IPS DF 6.9 (cell line): ENCODE measurements around the gene SLC5A5.
A peak's percentile ranks its signal among the peaks of the same experiment; 100 is the strongest.
"Not testable (repeated sequence)": the region's sequence is repeated elsewhere in the genome, so short reads cannot be mapped to it uniquely, and the experiment has no call there.

Experiments
- DNase-seq: peaks from one replicate; pipeline ENCODE4 v3.0.0-alpha.2; 2013; ENCODE audit warnings: low read depth, low spot score
- H3K27ac ChIP-seq: one replicate; pipeline ENCODE4 v1.5.1; 2013; ENCODE audit warnings: low read length, control low read depth
- H3K27me3 ChIP-seq: 2 replicates; pipeline ENCODE4 v1.6.1; 2013; ENCODE audit warnings: mild to moderate bottlenecking, low read length; ENCODE audit not compliant: control insufficient read depth, insufficient read depth
- H3K36me3 ChIP-seq: 2 replicates; pipeline ENCODE4 v1.6.1; 2013; ENCODE audit warnings: low read length; ENCODE audit not compliant: control insufficient read depth, insufficient read depth
- H3K4me1 ChIP-seq: 2 replicates; pipeline ENCODE4 v1.6.1; 2013; ENCODE audit warnings: low read length; ENCODE audit not compliant: control insufficient read depth, insufficient read depth
- H3K4me3 ChIP-seq: 2 replicates; pipeline ENCODE4 v1.5.1; 2013; ENCODE audit warnings: mild to moderate bottlenecking, low read length
- H3K9me3 ChIP-seq: 2 replicates; pipeline ENCODE4 v1.6.1; 2013; ENCODE audit warnings: low read length, inconsistent platforms; ENCODE audit not compliant: control insufficient read depth, insufficient read depth
- WGBS: extraction: QIAGEN DNeasy Blood & Tissue Kit; methylation state at CpG from one replicate; pipeline ENCODE4 v1.1.7; 2013; ENCODE audit warnings: mixed read lengths, missing lambda C conversion rate; ENCODE audit not compliant: insufficient read length, insufficient coverage; 5-methylcytosine and 5-hydroxymethylcytosine counted together

SLC5A5 gene

DNA sequence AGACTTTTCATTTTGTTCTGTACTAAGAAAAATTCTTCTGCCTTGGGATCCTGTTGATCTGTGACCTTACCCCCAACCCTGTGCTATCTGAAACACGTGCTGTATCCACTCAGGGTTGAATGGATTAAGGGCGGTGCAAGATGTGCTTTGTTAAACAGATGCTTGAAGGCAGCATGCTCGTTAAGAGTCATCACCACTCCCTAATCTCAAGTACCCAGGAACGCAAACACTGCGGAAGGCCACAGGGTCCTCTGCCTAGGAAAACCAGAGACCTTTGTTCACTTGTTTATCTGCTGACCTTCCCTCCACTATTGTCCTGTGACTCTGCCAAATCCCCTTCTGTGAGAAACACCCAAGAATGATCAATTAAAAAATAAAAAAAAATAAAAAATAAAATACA, 47.4 kb downstream of the SLC5A5 start:
- H3K27ac ChIP-seq, H3K9me3 ChIP-seq, H3K4me3 ChIP-seq, H3K4me1 ChIP-seq, DNase-seq, H3K27me3 ChIP-seq, H3K36me3 ChIP-seq: not testable (repeated sequence)
- no CpG with 5 or more reads among the region's 5 CpGs for WGBS

DNA sequence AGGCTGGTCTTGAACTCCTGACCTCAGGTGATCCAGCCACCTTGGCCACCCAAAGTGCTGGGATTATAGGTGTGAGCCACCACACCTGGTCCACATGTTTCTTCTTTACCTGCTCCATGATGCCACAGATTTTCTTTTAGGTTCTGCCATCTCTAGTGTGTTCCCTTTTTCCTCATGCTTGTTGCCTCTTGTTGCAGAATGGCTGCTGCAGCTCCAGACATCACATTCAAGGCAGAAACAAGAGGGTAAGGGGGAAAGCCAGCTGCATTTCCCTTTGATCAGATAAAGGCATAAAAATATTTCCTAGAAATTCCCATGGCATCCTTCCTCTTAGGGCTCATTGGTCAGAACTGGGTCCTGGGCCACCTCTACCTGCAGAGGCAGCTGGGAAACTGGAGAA, 48.8 kb downstream of the SLC5A5 start:
- Histone ChIP-seq H3K9me3 (0 out of 2 replicates have a peak, but pooled peaks cover 2% of the 10 kb centered on the region), H3K27me3 (no peaks in the 10 kb centered on the region), H3K4me3 (no peak overlapping the region), H3K4me1 (no peaks in the 10 kb centered on the region), H3K27ac (no peak overlapping the region), H3K36me3 (no peaks in the 10 kb centered on the region)
- DNase-seq = no peak

DNA sequence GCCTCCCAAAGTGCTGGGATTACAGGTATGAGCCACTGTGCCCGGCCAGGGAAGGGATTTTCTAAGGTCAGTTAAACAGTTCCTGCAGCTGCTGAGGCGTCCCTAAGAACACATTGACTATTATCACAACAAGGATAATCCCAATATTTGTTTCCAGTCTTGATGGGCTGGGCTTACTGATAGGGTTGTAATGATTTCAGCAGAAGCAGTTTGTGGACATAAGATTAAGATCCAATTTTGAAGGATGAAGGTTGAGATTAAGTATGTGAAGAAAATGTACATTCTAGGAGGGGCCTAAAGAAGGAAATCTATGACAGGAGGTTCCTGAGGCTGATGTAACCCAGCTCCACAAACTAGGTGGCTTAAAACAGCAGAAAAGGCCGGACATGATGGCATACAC, 50.4 kb downstream of the SLC5A5 start:
- Histone ChIP-seq H3K36me3 (no peaks in the 10 kb centered on the region), H3K27ac (no peak overlapping the region), H3K9me3 (no peaks in the 10 kb centered on the region), H3K27me3 (no peaks in the 10 kb centered on the region), H3K4me1 (no peaks in the 10 kb centered on the region), H3K4me3 (no peak overlapping the region)
- DNase-seq = no peak
- WGBS = no CpG with 5 or more reads among the region's 3 CpGs

GRCh38 chr19:17926044-17926443, 54.3 kb downstream of the SLC5A5 start:
- Histone ChIP-seq H3K9me3 (no peaks in the 10 kb centered on the region), H3K36me3 (no peaks in the 10 kb centered on the region)
- no CpG with 5 or more reads among the region's 4 CpGs for WGBS

GRCh38 chr19:17929056-17929455, 57.3 kb downstream of the SLC5A5 start:
- no CpG with 5 or more reads among the region's 4 CpGs for WGBS
- Histone ChIP-seq H3K27me3 (no peaks in the 10 kb centered on the region), H3K4me1 (0 out of 2 replicates have a peak, but pooled peaks cover 2% of the 10 kb centered on the region), H3K27ac (no peak overlapping the region), H3K4me3 (no peak overlapping the region), H3K9me3 (no peaks in the 10 kb centered on the region), H3K36me3 (no peaks in the 10 kb centered on the region)
- no peak for DNase-seq

More at GRCh38 chr19:17926044-17926443, 54.3 kb downstream of the SLC5A5 start:
- Histone ChIP-seq H3K27me3 (no peaks in the 10 kb centered on the region), H3K4me1 (no peaks in the 10 kb centered on the region), H3K27ac (no peak overlapping the region), H3K4me3 (no peak overlapping the region)
- DNase-seq = no peak

- H3K27me3 ChIP-seq = no peaks in the 10 kb centered on the region
- H3K27ac ChIP-seq = no peak overlapping the region
- DNase-seq = peak; percentile 84
- no peak overlapping the region; the same call in 1 of the 2 replicates for H3K4me3 ChIP-seq
- no CpG with 5 or more reads among the region's 14 CpGs for WGBS
- H3K4me1 ChIP-seq = 0 out of 2 replicates have a peak, but pooled peaks cover 2% of the 10 kb centered on the region
- H3K36me3 ChIP-seq = peaks cover 3% of the 10 kb centered on the region; the same call in 1 of the 2 replicates
- H3K9me3 ChIP-seq = no peaks in the 10 kb centered on the region
These were observed 59.9 kb downstream of the SLC5A5 start for GRCh38 chr19:17931532-17932191.

- Histone ChIP-seq H3K27ac (no peak within 1 kb of the TSS), H3K4me1 (0 out of 2 replicates have a peak, but pooled peaks cover 2% of the 10 kb centered on the region), H3K9me3 (no peaks in the 10 kb centered on the region), H3K27me3 (no peaks in the 10 kb centered on the region), H3K36me3 (peaks cover 3% of the 10 kb centered on the region; the same call in 1 of the 2 replicates), H3K4me3 (peak within 1 kb of the TSS; percentile 92)
- WGBS = no CpG with 5 or more reads among the region's 64 CpGs
- peak; percentile 80 for DNase-seq
These were observed 61.0 kb downstream of the SLC5A5 start, which contains the start of gene CCDC124 for GRCh38 chr19:17932485-17933338. Gene CCDC124 (plus strand): TSS chr19:17933015. CDS start chr19:17936421, 3,406 bp downstream.

DNA sequence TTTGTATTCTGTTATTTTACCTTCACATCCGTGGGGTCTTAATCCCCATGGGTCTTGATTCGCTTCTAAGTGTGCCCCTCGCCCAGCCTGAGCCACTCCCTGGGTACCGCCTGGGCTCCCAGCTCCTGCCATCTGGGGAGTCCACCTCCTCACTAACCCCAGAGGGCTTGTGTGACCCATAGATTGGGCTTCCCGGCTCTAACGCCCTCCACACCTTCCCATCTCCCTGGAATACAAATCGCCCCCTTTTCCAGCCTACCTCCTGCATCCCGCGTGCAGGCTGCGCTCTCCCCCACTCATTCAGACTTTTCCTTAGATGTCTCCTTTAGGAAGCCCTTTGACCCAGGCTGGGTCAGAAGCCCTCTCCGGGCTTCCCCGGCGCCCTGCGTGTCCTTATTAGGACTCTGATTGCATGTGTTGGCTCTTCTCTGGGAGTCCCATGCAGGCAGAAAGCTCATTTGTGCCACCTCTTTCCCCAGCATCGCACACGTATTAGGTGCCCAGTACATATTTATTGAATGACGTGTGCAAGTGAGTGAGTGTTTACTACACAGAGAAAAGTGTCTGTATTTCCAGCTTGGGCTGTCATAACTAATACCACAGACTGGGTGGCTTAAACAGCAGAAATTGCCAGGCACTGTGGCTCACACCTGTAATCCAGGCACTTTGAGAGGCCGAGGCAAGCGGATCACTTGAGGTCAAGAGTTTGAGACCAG, 61.8 kb downstream of the SLC5A5 start:
- peak overlapping the region; percentile 92; the same call in 1 of the 2 replicates for H3K4me3 ChIP-seq
- no peaks in the 10 kb centered on the region for H3K9me3 ChIP-seq
- H3K27me3 ChIP-seq = no peaks in the 10 kb centered on the region
- DNase-seq = no peak
- peaks cover 3% of the 10 kb centered on the region; the same call in 1 of the 2 replicates for H3K36me3 ChIP-seq
- H3K27ac ChIP-seq = no peak overlapping the region
- no CpG with 5 or more reads among the region's 19 CpGs for WGBS
- 0 out of 2 replicates have a peak, but pooled peaks cover 2% of the 10 kb centered on the region for H3K4me1 ChIP-seq

DNA sequence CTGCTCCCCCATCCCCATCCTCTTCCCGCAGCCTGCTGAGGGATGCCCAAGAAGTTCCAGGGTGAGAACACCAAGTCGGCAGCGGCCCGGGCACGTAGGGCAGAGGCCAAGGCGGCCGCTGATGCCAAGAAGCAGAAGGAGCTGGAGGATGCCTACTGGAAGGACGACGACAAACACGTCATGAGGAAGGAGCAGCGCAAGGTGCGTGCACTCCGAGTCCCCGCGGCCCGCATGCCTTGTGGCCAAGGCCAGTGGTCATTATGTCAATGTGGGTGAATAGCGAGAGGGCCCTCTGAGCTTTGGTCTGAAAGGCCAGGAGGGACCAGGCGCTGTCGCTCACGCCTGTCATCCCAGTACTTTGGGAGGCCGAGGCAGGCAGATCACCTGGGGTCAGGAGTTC, 64.6 kb downstream of the SLC5A5 start:
- no peak for DNase-seq
- Histone ChIP-seq H3K36me3 (peaks cover 3% of the 10 kb centered on the region; the same call in 1 of the 2 replicates), H3K4me1 (0 out of 2 replicates have a peak, but pooled peaks cover 2% of the 10 kb centered on the region), H3K9me3 (no peaks in the 10 kb centered on the region), H3K27me3 (no peaks in the 10 kb centered on the region), H3K4me3 (no peak overlapping the region), H3K27ac (no peak overlapping the region)
- no CpG with 5 or more reads among the region's 21 CpGs for WGBS

DNA sequence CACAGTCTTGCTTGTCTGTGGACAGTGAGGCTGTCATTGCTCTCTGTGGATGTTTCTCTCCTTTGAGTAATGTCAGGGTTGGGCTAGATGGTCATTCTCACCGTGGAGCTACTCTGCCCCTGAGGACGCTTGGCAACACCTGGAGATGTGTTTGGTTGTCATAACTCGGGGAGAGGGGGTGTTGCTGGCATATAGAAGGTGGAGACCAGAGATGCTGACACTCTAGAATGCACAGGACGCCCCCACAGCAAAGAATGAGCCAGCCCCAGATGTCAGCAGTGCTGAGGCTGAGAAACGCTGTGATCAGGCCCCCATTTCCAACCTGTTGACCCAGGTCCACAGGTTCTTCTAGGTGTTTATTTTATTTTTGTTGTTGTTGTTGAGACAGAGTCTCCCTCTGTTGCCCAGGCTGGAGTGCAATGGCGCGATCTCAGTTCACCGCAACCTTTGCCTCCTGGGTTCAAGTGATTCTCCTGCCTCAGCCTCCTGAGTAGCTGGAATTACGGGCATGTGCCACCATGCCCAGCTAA, 65.7 kb downstream of the SLC5A5 start:
- Histone ChIP-seq H3K4me3 (no peak overlapping the region), H3K9me3 (no peaks in the 10 kb centered on the region), H3K36me3 (peaks cover 4% of the 10 kb centered on the region; the same call in 1 of the 2 replicates), H3K27me3 (no peaks in the 10 kb centered on the region), H3K4me1 (peaks cover 3% of the 10 kb centered on the region; the same call in 1 of the 2 replicates), H3K27ac (no peak overlapping the region)
- DNase-seq = no peak
- WGBS = no CpG with 5 or more reads among the region's 9 CpGs
